Stomach (tissue), 4 donors: ENCODE results near the gene SMAD3.

Experiments
- EP300 ChIP-seq: sonication (generic); formaldehyde crosslinking; IDR thresholded peaks from one replicate; pipeline ENCODE4 v1.6.1; 2017; ENCODE audit warnings: antibody characterized with exemption
- POLR2AphosphoS5 ChIP-seq, 3 donors: sonication (generic); formaldehyde crosslinking; IDR thresholded peaks; one replicate each; pipeline ENCODE4 v1.6.1; 2016; ENCODE audit warnings: antibody characterized with exemption in 3 of 3
- TF ChIP-seq, protein P1 (sequence below), 7 experiments: fragments of 450-650 bp in 4 of 7; fragments of 200-600 bp in 3 of 7; sonication (generic) in 3 of 7; IDR thresholded peaks; one replicate each; pipeline ENCODE4 v1.5.1; 2016 to 2019; ENCODE audit warnings: antibody characterized with exemption in 7 of 7, control low read depth in 2 of 7, mild to moderate bottlenecking in 1 of 7

DNA sequence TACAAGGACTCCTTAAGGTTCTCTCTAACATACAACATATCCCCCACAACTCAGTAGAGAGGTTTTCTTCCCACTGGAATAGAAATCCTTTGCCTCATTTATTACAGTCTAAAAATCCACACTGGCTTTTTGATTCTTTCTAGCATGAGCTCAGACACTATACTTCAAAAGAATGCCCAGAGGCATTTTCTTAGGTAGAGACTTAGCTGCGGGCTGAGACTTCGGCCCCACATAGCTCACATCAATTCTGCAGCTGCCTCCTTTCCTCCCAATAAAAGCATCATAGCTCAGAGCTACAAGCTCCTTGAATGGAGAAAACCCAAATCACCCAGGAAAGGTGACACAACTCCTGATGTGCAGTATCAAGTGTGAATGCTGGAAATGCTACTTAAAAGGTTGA, 136.7 kb downstream of the SMAD3 start:
- TF ChIP-seq EP300 (no peak), POLR2AphosphoS5 (IDR thresholded peaks at IDR 0.05) (no peak)
- TF ChIP-seq, protein P1, sequence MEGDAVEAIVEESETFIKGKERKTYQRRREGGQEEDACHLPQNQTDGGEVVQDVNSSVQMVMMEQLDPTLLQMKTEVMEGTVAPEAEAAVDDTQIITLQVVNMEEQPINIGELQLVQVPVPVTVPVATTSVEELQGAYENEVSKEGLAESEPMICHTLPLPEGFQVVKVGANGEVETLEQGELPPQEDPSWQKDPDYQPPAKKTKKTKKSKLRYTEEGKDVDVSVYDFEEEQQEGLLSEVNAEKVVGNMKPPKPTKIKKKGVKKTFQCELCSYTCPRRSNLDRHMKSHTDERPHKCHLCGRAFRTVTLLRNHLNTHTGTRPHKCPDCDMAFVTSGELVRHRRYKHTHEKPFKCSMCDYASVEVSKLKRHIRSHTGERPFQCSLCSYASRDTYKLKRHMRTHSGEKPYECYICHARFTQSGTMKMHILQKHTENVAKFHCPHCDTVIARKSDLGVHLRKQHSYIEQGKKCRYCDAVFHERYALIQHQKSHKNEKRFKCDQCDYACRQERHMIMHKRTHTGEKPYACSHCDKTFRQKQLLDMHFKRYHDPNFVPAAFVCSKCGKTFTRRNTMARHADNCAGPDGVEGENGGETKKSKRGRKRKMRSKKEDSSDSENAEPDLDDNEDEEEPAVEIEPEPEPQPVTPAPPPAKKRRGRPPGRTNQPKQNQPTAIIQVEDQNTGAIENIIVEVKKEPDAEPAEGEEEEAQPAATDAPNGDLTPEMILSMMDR (IDR thresholded peaks at IDR 0.05), result no peak
